ENCODE measurements around the gene CRYGN. TPM values are rescaled to one million over a fixed set of nuclear protein-coding genes. Genes with fewer than 3 reads are reported as not detected.

Gene CRYGN
- 1.2 TPM in 1 of 2 replicates, not detected in the other for total RNA-seq (2014; rRNA removed; shearing (Covaris generic))

GRCh38 chr7:151439855-151440798, at the start of gene CRYGN:
TSS of gene CRYGN (minus strand) at chr7:151440141. CDS start at chr7:151439917, 224 bp downstream.
- DNase-seq (ENCODE audit: low spot score): no peak

GRCh38 chr7:151489498-151489897, 49.6 kb upstream of the CRYGN start:
- no peak for DNase-seq (ENCODE audit: low spot score)

- no peak for DNase-seq (ENCODE audit: low spot score)
Measured at GRCh38 chr7:151488096-151488495, 48.2 kb upstream of the CRYGN start.

- no peak for DNase-seq (ENCODE audit: low spot score)
Measured at GRCh38 chr7:151487228-151487627, 47.3 kb upstream of the CRYGN start.

- DNase-seq (ENCODE audit: low spot score): no peak
Measured at GRCh38 chr7:151486074-151486473, 46.1 kb upstream of the CRYGN start.

GRCh38 chr7:151484971-151485707, 45.2 kb upstream of the CRYGN start:
- DNase-seq (ENCODE audit: low spot score): peak; percentile 90

- no peak for DNase-seq (ENCODE audit: low spot score)
Measured at GRCh38 chr7:151483711-151483983, 43.7 kb upstream of the CRYGN start.

- DNase-seq (ENCODE audit: low spot score): no peak
Measured at GRCh38 chr7:151482883-151483710, 43.2 kb upstream of the CRYGN start.

GRCh38 chr7:151481650-151482505, 41.9 kb upstream of the CRYGN start:
- DNase-seq (ENCODE audit: low spot score): no peak

GRCh38 chr7:151477867-151478266, 37.9 kb upstream of the CRYGN start:
- no peak for DNase-seq (ENCODE audit: low spot score)

GRCh38 chr7:151472644-151473380, 32.9 kb upstream of the CRYGN start:
- no peak for DNase-seq (ENCODE audit: low spot score)

- no peak for DNase-seq (ENCODE audit: low spot score)
Measured at GRCh38 chr7:151470711-151471110, 30.8 kb upstream of the CRYGN start.

GRCh38 chr7:151469281-151469680, 29.3 kb upstream of the CRYGN start:
- no peak for DNase-seq (ENCODE audit: low spot score)

- DNase-seq (ENCODE audit: low spot score): no peak
Measured at GRCh38 chr7:151468217-151469018, 28.5 kb upstream of the CRYGN start.

GRCh38 chr7:151465169-151465568, 25.2 kb upstream of the CRYGN start:
- no peak for DNase-seq (ENCODE audit: low spot score)

GRCh38 chr7:151462306-151462779, 22.4 kb upstream of the CRYGN start:
- DNase-seq (ENCODE audit: low spot score): no peak

GRCh38 chr7:151461942-151462230, 21.9 kb upstream of the CRYGN start:
- DNase-seq (ENCODE audit: low spot score): no peak

GRCh38 chr7:151461096-151461941, 21.4 kb upstream of the CRYGN start:
- DNase-seq (ENCODE audit: low spot score): no peak

GRCh38 chr7:151460474-151460855, 20.5 kb upstream of the CRYGN start:
- DNase-seq (ENCODE audit: low spot score): no peak

Data from A172 (cell line).